ENCODE measurements around the gene PPP1CA. TPM values are rescaled to one million over a fixed set of nuclear protein-coding genes. Genes with fewer than 3 reads are reported as not detected.

The PPP1CA gene
- total RNA-seq (2014; rRNA removed) (449 and 477 TPM in 2 replicates), Bru-seq, nascent RNA (percentile 90 among the genes with signal in this experiment), BruChase-seq, experiment 1, labeled RNA remaining after a 6-hour chase (percentile 98 among the genes with signal in this experiment), BruChase-seq, experiment 2, labeled RNA remaining after a 2-hour chase (percentile 94 among the genes with signal in this experiment)
- long read RNA-seq, transcript PPP1CA-204 (6 exons, 1,677 nt): minor isoform, 33 of 587 reads
- long read RNA-seq, transcript PPP1CA-203 (7 exons, 1,476 nt): major isoform, 445 of 587 reads
- long read RNA-seq, transcript PPP1CA-202 (6 exons, 1,054 nt): minor isoform, 13 of 587 reads
- long read RNA-seq, partial matches to known transcripts: 17 of 587 reads
- long read RNA-seq, other reads (novel, unspliced or antisense): 73 of 587 reads

DNA sequence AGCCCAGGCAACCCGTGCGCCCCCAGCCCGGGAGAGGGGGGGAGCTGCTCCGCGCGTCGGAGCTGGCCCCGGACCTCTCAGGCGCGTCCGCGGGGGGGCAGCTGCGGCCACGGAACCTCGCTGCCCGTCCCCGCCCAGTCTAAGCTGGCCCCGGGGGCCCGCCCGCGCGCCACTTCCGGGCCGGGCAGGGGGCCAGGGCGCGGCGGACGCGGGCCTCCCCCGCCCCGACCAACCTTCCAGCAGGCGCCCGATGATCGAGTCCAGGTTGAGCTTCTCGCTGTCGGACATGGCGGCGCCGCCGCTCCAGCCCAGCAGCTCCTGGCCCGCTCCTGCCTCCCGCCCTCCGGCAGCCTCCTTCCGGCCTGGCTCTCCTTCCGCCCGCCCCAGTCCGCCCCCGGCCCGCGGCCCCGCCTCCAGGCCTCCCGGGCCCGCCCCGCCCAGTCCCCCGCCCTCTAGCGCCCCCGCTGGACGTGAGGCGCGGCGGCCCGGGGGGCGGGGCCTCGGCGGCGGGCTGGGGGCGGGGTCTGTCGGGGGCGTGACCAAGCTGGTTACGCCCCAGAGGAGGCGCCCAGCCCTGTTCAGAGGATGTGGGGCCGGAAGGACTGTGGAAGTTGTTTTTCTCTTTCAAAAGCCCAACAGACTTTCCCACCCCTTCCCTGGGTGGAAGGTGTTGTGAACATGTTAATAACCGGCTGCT, at the start of gene PPP1CA:
Gene PPP1CA, minus strand, starts transcription at position 364 of the 697 bp plus-strand sequence. Its CDS starts 76 bp downstream, at position 288.
- DNase-seq (peak; percentile 88), ATAC-seq (peak; percentile 86)
- POLR2A ChIA-PET (ENCODE audit: unreplicated experiment): interaction anchor here (0.5 to 1.2 kb wide), 12 partner anchors 10 to 935 kb away, joined by 3 to 16 read pairs (median 5); partner anchors contain the start of genes NUDT8, PELI3 and RAD9A
- CTCF ChIA-PET: interaction anchor here (0.5 to 1.7 kb wide), 11 partner anchors 10 to 1387 kb away, joined by 3 to 15 read pairs (median 5); partner anchors contain the start of genes PITPNM1, RAD9A and TMEM134
- intact Hi-C loops (cut with micrococcal nuclease): loop anchor here (1.0 to 2.0 kb wide), 2 partner anchors 27 to 67 kb away; partner anchors contain the start of gene RPS6KB2
- Histone ChIP-seq H4K20me1 (ENCODE audit: low read length) (peaks cover 16% of the 10 kb centered on the region; the same call in 1 of the 2 replicates), H3K4me3 (ENCODE audit: low read length) (peak within 1 kb of the TSS; percentile 88), H3K4me2 (ENCODE audit: low read length) (peak within 1 kb of the TSS; percentile 98), H3K9me2 (replicated peaks; ENCODE audit: low read length) (no peaks in the 10 kb centered on the region), H3K9ac (ENCODE audit: low read length) (peak within 1 kb of the TSS; percentile 93), H2AFZ (ENCODE audit: low read length) (peak within 1 kb of the TSS; percentile 74), H3K27ac (ENCODE audit: low read length) (peak within 1 kb of the TSS; percentile 71), H3K79me2 (ENCODE audit: low read length) (peaks cover 28% of the 10 kb centered on the region), H3K4me1 (ENCODE audit: insufficient read depth, low read length) (peaks cover 11% of the 10 kb centered on the region), H3K9me3 (ENCODE audit: low read length) (no peaks in the 10 kb centered on the region), H3F3A (ENCODE audit: low read length, unreplicated experiment) (no peaks in the 10 kb centered on the region), H3K36me3 (ENCODE audit: low read depth, low read length) (peaks cover 24% of the 10 kb centered on the region), H3K27me3 (ENCODE audit: low read length) (no peaks in the 10 kb centered on the region)
- no peak for TF ChIP-seq EZH2phosphoT487 (IDR thresholded peaks at IDR 0.05; ENCODE audit: borderline replicate concordance, low read length)
- TF ChIP-seq, protein P1, sequence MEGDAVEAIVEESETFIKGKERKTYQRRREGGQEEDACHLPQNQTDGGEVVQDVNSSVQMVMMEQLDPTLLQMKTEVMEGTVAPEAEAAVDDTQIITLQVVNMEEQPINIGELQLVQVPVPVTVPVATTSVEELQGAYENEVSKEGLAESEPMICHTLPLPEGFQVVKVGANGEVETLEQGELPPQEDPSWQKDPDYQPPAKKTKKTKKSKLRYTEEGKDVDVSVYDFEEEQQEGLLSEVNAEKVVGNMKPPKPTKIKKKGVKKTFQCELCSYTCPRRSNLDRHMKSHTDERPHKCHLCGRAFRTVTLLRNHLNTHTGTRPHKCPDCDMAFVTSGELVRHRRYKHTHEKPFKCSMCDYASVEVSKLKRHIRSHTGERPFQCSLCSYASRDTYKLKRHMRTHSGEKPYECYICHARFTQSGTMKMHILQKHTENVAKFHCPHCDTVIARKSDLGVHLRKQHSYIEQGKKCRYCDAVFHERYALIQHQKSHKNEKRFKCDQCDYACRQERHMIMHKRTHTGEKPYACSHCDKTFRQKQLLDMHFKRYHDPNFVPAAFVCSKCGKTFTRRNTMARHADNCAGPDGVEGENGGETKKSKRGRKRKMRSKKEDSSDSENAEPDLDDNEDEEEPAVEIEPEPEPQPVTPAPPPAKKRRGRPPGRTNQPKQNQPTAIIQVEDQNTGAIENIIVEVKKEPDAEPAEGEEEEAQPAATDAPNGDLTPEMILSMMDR (conservative IDR thresholded peaks at IDR 0.05; ENCODE audit: low read depth, low read length): 0 out of 2 replicates have a peak, but pooled peaks have one; percentile 30
- no TSS peak for BruUV-seq (replicated peaks)

DNA sequence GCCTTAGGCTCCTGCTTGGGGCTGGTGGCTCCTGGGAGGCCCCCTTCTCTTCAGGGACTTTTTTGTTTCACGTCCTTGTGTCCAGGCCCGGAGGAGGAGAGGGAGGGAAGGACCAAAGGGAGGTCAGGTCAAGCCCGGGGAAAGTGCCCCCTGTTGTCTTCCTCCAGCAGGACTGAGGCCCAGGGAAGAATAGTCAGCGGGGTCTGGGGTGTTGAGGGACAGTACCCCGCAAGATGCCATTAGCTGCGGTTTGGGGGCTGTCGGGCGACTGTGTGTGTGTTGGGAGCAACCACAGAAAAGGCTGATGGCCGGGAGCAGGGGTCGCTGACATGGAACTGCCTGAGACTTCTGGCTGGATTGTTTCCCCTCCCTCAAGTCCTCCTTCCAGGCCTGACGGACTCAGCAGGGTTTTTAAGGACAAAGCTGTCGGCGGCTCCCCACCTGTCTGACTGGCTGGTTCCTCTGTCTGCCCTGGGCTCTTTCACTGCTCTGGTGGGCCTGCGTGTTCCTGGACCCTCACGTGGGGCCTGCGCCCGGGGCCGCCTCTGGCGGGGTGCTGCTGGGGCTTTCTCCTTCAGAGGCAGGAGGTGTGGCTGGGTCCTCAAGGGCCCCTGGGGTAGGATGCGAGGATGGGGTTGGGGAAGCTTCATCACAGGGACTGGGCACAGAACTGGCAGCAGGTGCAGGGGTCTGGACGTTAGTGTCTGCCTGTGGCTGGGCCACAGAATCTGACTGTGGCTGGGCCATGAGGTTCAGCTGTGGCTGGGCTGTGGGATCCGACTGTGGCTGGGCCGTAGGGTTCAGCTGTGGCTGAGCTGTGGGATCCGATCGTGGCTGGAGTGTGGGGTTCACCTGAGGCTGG, 49.4 kb upstream of the PPP1CA start:
- BruUV-seq (replicated peaks): no TSS peak
- POLR2A ChIA-PET (ENCODE audit: unreplicated experiment): interaction anchor here (0.5 kb wide), 1 partner anchor 12 kb away, joined by 3 read pairs; no protein-coding TSS in a partner anchor

More for the DNA sequence above, 49.4 kb upstream of the PPP1CA start:
- no peaks in the 10 kb centered on the region for H3K79me2 ChIP-seq (ENCODE audit: low read length)
- ATAC-seq (no peak), DNase-seq (no peak)
- H3K9me3 ChIP-seq (ENCODE audit: low read length): no peaks in the 10 kb centered on the region
- H3K4me2 ChIP-seq (ENCODE audit: low read length): no peak overlapping the region
- no peak overlapping the region for H3K9ac ChIP-seq (ENCODE audit: low read length)
- H3K4me3 ChIP-seq (ENCODE audit: low read length): no peak overlapping the region
- TF ChIP-seq EZH2phosphoT487 (IDR thresholded peaks at IDR 0.05; ENCODE audit: borderline replicate concordance, low read length) (no peak), EZH2 (IDR thresholded peaks at IDR 0.05; ENCODE audit: low read length, unreplicated experiment) (no peak)
- TF ChIP-seq, protein P1 (conservative IDR thresholded peaks at IDR 0.05; ENCODE audit: low read depth, low read length): no peak
- H2AFZ ChIP-seq (ENCODE audit: low read length): no peak overlapping the region
- H3K27ac ChIP-seq (ENCODE audit: low read length): no peak overlapping the region
- H3F3A ChIP-seq (ENCODE audit: low read length, unreplicated experiment): no peaks in the 10 kb centered on the region
- no peaks in the 10 kb centered on the region for H4K20me1 ChIP-seq (ENCODE audit: low read length)
- H3K36me3 ChIP-seq (ENCODE audit: low read depth, low read length): no peaks in the 10 kb centered on the region
- CTCF ChIA-PET: no interaction called here
- H3K4me1 ChIP-seq (ENCODE audit: insufficient read depth, low read length): no peaks in the 10 kb centered on the region
- H3K27me3 ChIP-seq (ENCODE audit: low read length): no peaks in the 10 kb centered on the region
- intact Hi-C loops (cut with micrococcal nuclease): no loop called here
- H3K9me2 ChIP-seq (replicated peaks; ENCODE audit: low read length): no peaks in the 10 kb centered on the region
